Left lung (tissue), 10 donors: Measurements from ENCODE around the gene OR52N4. TPM values are rescaled to one million over a fixed set of nuclear protein-coding genes. Genes with fewer than 3 reads are reported as not detected.

Source experiments
- ATAC-seq: fragments of 200-7000 bp; cut with Tn5 transposase; one replicate; pipeline ENCODE4 v1.9.1; 2020; ENCODE audit warnings: moderate library complexity
- DNase-seq, 4 donors: peaks; one replicate each; pipeline ENCODE4 v3.0.0-alpha.2; 2013 to 2020
- H3K27ac ChIP-seq, 2 donors: fragments of 200-600 bp; sonication (generic) in 1 of 2; one replicate each; pipeline versions ENCODE4 v1.5.0 to v1.8.0; 2020 to 2021
- H3K27me3 ChIP-seq, 2 donors: fragments of 200-600 bp; sonication (generic) in 1 of 2; one replicate each; pipeline versions ENCODE4 v1.5.0 to v1.8.0; 2020 to 2021
- H3K36me3 ChIP-seq, 2 donors: fragments of 200-600 bp; sonication (generic) in 1 of 2; one replicate each; pipeline versions ENCODE4 v1.5.0 to v1.8.0; 2020 to 2021
- H3K4me1 ChIP-seq, 2 donors: fragments of 200-600 bp; one replicate each; pipeline ENCODE4 v1.8.0; 2021
- H3K4me3 ChIP-seq, 2 donors: fragments of 200-600 bp; sonication (generic) in 1 of 2; one replicate each; pipeline versions ENCODE4 v1.5.0 to v1.8.0; 2020 to 2021; ENCODE audit warnings: mild to moderate bottlenecking in 1 of 2
- H3K9me3 ChIP-seq, 2 donors: fragments of 200-600 bp; sonication (generic) in 1 of 2; one replicate each; pipeline versions ENCODE4 v1.5.0 to v1.8.0; 2020 to 2021
- CTCF ChIP-seq, 2 donors: fragments of 200-600 bp; sonication (generic) in 1 of 2; IDR thresholded peaks; one replicate each; pipeline versions ENCODE4 v1.5.0 to v1.8.0; 2021; ENCODE audit warnings: antibody characterized with exemption in 2 of 2
- intact Hi-C, 2 donors: fragments of 100-400 bp; cut with DNase I; formaldehyde crosslinking; loops; one replicate each; pipeline versions ENCODE4 v1.11.2 to v1.14.2; 2022
- polyA plus RNA-seq, 6 donors: library from polyadenylated mRNA; unstranded; fragments of 120-200 nt; gene quantifications; one replicate each; pipeline ENCODE4 v1.2.1, GENCODE V29; 2013; ENCODE audit not compliant: insufficient read length in 6 of 6
- total RNA-seq, 2 donors: library from RNA; stranded (reverse); fragmentation: NEBNext Ultra II Directional; extraction: Animal tissue kit (Norgen Biotek cat#: 25700); gene quantifications; one replicate each; pipeline ENCODE4 v1.2.1, GENCODE V29; 2021
- donor health status: DM: no; HTN: yes; CAD: no.
- donor health status: DM: no; HTN: no; CAD: no.

OR52N4 gene
- total and polyA plus RNA-seq, 8 donors = 0.18 to 0.37 TPM; not detected in 6

GRCh38 chr11:5767056-5767455 is 13.0 kb downstream of the OR52N4 start:
- Histone ChIP-seq H3K4me1 (no peaks in the 10 kb centered on the region), H3K27ac (no peak overlapping the region), H3K36me3 (no peaks in the 10 kb centered on the region), H3K4me3 (no peak overlapping the region), H3K27me3 (no peaks in the 10 kb centered on the region), H3K9me3 (no peaks in the 10 kb centered on the region)
- DNase-seq (no peak), ATAC-seq (no peak)
- no peak for TF ChIP-seq CTCF (IDR thresholded peaks at IDR 0.05)
- intact Hi-C loops = no loop called here

GRCh38 chr11:5783255-5783654 is 29.2 kb downstream of the OR52N4 start, which contains the start of gene OR52N5:
OR52N5 (minus strand) TSS chr11:5783355; CDS start chr11:5778634, 4,721 bp downstream.
- Histone ChIP-seq H3K27me3 (no peaks in the 10 kb centered on the region), H3K27ac (no peak within 1 kb of the TSS), H3K4me3 (no peak within 1 kb of the TSS), H3K36me3 (no peaks in the 10 kb centered on the region), H3K4me1 (no peaks in the 10 kb centered on the region), H3K9me3 (no peaks in the 10 kb centered on the region)
- intact Hi-C loops = no loop called here
- no peak for TF ChIP-seq CTCF (IDR thresholded peaks at IDR 0.05)
- no peak for ATAC-seq
- DNase-seq = no peak

- H3K27ac ChIP-seq = no peak within 1 kb of the TSS
- no peak for DNase-seq
- TF ChIP-seq CTCF (IDR thresholded peaks at IDR 0.05) = no peak
- no peaks in the 10 kb centered on the region for H3K9me3 ChIP-seq
- peaks cover 0 to 4% of the 10 kb centered on the region in 2 donors for H3K27me3 ChIP-seq
- no peaks in the 10 kb centered on the region for H3K36me3 ChIP-seq
- no peak within 1 kb of the TSS for H3K4me3 ChIP-seq
- no peak for ATAC-seq
- H3K4me1 ChIP-seq = no peaks in the 10 kb centered on the region
- intact Hi-C loops = no loop called here
Measured at GRCh38 chr11:5791165-5791564, 37.1 kb downstream of the OR52N4 start, which contains the start of gene OR52N1. OR52N1 (minus strand) TSS chr11:5791265; CDS start chr11:5788816, 2,449 bp downstream.

- peaks cover 0 to 4% of the 10 kb centered on the region in 2 donors for H3K27me3 ChIP-seq
- no peak for TF ChIP-seq CTCF (IDR thresholded peaks at IDR 0.05)
- no peaks in the 10 kb centered on the region for H3K36me3 ChIP-seq
- DNase-seq (no peak), ATAC-seq (no peak)
- intact Hi-C loops = no loop called here
- no peak overlapping the region for H3K27ac ChIP-seq
- no peaks in the 10 kb centered on the region for H3K4me1 ChIP-seq
- H3K4me3 ChIP-seq = no peak overlapping the region
- no peaks in the 10 kb centered on the region for H3K9me3 ChIP-seq
Measured at GRCh38 chr11:5796541-5796940, 42.5 kb downstream of the OR52N4 start.

GRCh38 chr11:5803982-5804381 is 49.9 kb downstream of the OR52N4 start:
- Histone ChIP-seq H3K27me3 (no peaks in the 10 kb centered on the region), H3K4me1 (peaks cover 0 to 8% of the 10 kb centered on the region in 2 donors), H3K4me3 (no peak overlapping the region), H3K9me3 (peaks cover 0 to 8% of the 10 kb centered on the region in 2 donors), H3K27ac (no peak overlapping the region), H3K36me3 (no peaks in the 10 kb centered on the region)
- DNase-seq (no peak), ATAC-seq (no peak)
- TF ChIP-seq CTCF (IDR thresholded peaks at IDR 0.05) = no peak
- intact Hi-C loops = no loop called here

Other genes starting within 250 kb of the OR52N4 start
- under 1 TPM; 0.23 to 0.37 TPM for gene UBQLN3, start 244.3 kb upstream of the OR52N4 start, total RNA-seq
- gene UBQLN3, start 244.3 kb upstream of the OR52N4 start, polyA plus RNA-seq = under 1 TPM in 1 of 6 donors, not detected in 5; 0.06 TPM
- under 1 TPM; 0.50 to 0.67 TPM for gene UBQLNL, start 237.5 kb upstream of the OR52N4 start, total RNA-seq
- 1 to 10 TPM; 1.2 to 2.2 (median 1.7) TPM for gene UBQLNL, start 237.5 kb upstream of the OR52N4 start, polyA plus RNA-seq
- gene OR52H1, start 205.7 kb upstream of the OR52N4 start, total RNA-seq = under 1 TPM; 0.32 to 0.45 TPM
- gene OR52H1, start 205.7 kb upstream of the OR52N4 start, polyA plus RNA-seq = under 1 TPM in 3 of 6 donors, not detected in 3; 0.20 to 0.26 (median 0.20) TPM
- not detected for gene OR52B6, start 173.4 kb upstream of the OR52N4 start, total RNA-seq
- gene OR52B6, start 173.4 kb upstream of the OR52N4 start, polyA plus RNA-seq = under 1 TPM; 0.17 to 0.56 (median 0.42) TPM
- 1 to 10 TPM; 4.2 to 6.2 TPM for gene TRIM6, start 157.6 kb upstream of the OR52N4 start, total RNA-seq
- gene TRIM6, start 157.6 kb upstream of the OR52N4 start, polyA plus RNA-seq = 1 to 10 TPM; 4.5 to 9.7 (median 6.5) TPM
- gene TRIM34, start 129.2 kb upstream of the OR52N4 start, total RNA-seq = 10 to 100 TPM in 1 of 2 donors, 1 to 10 TPM in 1; 9.1 to 10.2 TPM
- gene TRIM34, start 129.2 kb upstream of the OR52N4 start, polyA plus RNA-seq = 10 to 100 TPM; 20.9 to 31.7 (median 22.9) TPM
- 10 to 100 TPM; 42.6 to 50.6 TPM for gene TRIM5, start 69.2 kb upstream of the OR52N4 start, total RNA-seq
- 10 to 100 TPM; 54.5 to 65.4 (median 59.8) TPM for gene TRIM5, start 69.2 kb upstream of the OR52N4 start, polyA plus RNA-seq
- gene TRIM22, start 64.5 kb upstream of the OR52N4 start, total RNA-seq = 100 to 1,000 TPM; 122 to 137 TPM
- gene TRIM22, start 64.5 kb upstream of the OR52N4 start, polyA plus RNA-seq = 10 to 100 TPM; 23.1 to 28.3 (median 26.9) TPM
- gene OR56B1, start 17.8 kb upstream of the OR52N4 start, total RNA-seq = not detected
- not detected for gene OR56B1, start 17.8 kb upstream of the OR52N4 start, polyA plus RNA-seq
- gene OR52N5, start 29.1 kb downstream of the OR52N4 start, total RNA-seq = not detected
- gene OR52N5, start 29.1 kb downstream of the OR52N4 start, polyA plus RNA-seq = not detected
- not detected for gene OR52N1, start 37.0 kb downstream of the OR52N4 start, total RNA-seq
- not detected for gene OR52N1, start 37.0 kb downstream of the OR52N4 start, polyA plus RNA-seq
- gene OR52N2, start 54.7 kb downstream of the OR52N4 start, total RNA-seq = not detected
- under 1 TPM in 2 of 6 donors, not detected in 4; 0.16 to 0.18 TPM for gene OR52N2, start 54.7 kb downstream of the OR52N4 start, polyA plus RNA-seq
- not detected for gene OR52E6, start 87.7 kb downstream of the OR52N4 start, total RNA-seq
- not detected for gene OR52E6, start 87.7 kb downstream of the OR52N4 start, polyA plus RNA-seq
- not detected for gene OR52E8, start 103.4 kb downstream of the OR52N4 start, total RNA-seq
- gene OR52E8, start 103.4 kb downstream of the OR52N4 start, polyA plus RNA-seq = not detected
- gene OR52E4, start 126.4 kb downstream of the OR52N4 start, total RNA-seq = not detected
- gene OR52E4, start 126.4 kb downstream of the OR52N4 start, polyA plus RNA-seq = not detected
- gene OR52E5, start 139.0 kb downstream of the OR52N4 start, total RNA-seq = not detected
- gene OR52E5, start 139.0 kb downstream of the OR52N4 start, polyA plus RNA-seq = not detected
- gene OR56A3, start 188.0 kb downstream of the OR52N4 start, total RNA-seq = not detected
- not detected for gene OR56A3, start 188.0 kb downstream of the OR52N4 start, polyA plus RNA-seq
- gene OR56A5, start 214.3 kb downstream of the OR52N4 start, total RNA-seq = not detected
- gene OR56A5, start 214.3 kb downstream of the OR52N4 start, polyA plus RNA-seq = not detected
- gene OR52L1, start 232.7 kb downstream of the OR52N4 start, total RNA-seq = not detected
- gene OR52L1, start 232.7 kb downstream of the OR52N4 start, polyA plus RNA-seq = not detected